Measurements from ENCODE around the gene FKBP15. TPM values are rescaled to one million over a fixed set of nuclear protein-coding genes. Genes with fewer than 3 reads are reported as not detected.

The FKBP15 gene
- total and polyA plus RNA-seq, 2 of the 13 experiments (the other 11 are each of a cell fraction or from before 2014, with no cell fraction given): 12.3 to 18.6 TPM

DNA sequence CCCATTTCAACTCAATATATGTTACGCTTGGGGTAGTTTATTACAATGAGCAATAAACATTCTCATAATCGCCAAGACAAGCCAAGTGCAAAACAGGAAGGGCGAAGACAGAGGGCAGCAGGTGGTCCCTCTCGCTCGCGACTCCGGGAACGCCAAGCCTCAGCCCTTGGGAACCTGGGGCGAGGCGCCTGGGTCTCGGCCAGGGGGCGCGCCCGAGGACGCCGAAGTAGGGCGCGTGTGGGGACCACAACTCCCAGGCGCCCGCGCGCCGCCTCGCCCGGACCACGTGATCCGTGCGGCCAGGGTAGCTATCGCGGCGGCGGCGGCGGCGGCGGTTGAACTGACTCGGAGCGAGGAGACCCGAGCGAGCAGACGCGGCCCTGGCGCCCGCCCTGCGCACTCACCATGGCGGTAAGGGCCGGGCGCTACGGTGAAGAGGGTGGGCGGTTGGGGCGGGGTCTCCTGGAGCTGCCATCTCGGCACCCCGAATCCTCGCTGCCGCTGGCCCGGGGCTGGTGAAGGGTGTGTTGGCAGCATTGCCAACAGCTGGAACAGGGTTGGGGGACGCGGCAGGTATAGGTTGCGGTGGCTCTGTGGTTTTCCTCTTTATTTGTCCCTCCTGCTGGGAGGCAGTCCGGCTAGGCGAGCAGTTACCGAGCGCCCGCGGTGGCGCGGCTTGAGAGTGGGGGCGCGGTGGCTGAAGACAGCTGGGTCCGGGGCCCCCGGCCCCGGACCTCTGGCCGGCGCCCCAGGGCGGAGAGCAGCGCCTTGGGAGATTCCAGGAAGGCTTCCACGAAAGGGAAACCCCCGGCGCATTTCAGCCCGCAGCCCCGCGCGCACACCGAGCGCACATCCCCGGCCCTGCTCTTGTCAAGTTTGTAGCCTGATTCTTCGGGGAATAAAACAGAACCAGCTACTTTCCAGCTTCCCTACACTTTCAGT lies 70.1 kb downstream of the FKBP15 start, which contains the start of gene SLC31A2 (continued):
- TF ChIP-seq ZNF350 (CRISPR knock-in tag; IDR thresholded peaks at IDR 0.05; ENCODE audit: borderline replicate concordance, low read depth) (peak; percentile 56; the same call in 1 of the 2 replicates), SNAPC2 (CRISPR knock-in tag; IDR thresholded peaks at IDR 0.05) (peak; percentile 18; the same call in 1 of the 2 replicates), TBX2 (CRISPR knock-in tag; IDR thresholded peaks at IDR 0.05; ENCODE audit: borderline replicate concordance) (peak; percentile 26; the same call in 1 of the 2 replicates), ZNF432 (CRISPR knock-in tag; IDR thresholded peaks at IDR 0.05; ENCODE audit: borderline replicate concordance) (no peak), NFATC3 (CRISPR knock-in tag; IDR thresholded peaks at IDR 0.05) (no peak), HNRNPLL (IDR thresholded peaks at IDR 0.05; ENCODE audit: low read depth, low read length, poor library complexity, severe bottlenecking) (peak; percentile 86), ZNF75D (CRISPR knock-in tag; IDR thresholded peaks at IDR 0.05; ENCODE audit: borderline replicate concordance) (no peak), RFX1 (IDR thresholded peaks at IDR 0.05) (no peak), TAF15 (IDR thresholded peaks at IDR 0.05; ENCODE audit: low read depth, low read length, poor library complexity, severe bottlenecking) (no peak), SSRP1 (CRISPR knock-in tag; IDR thresholded peaks at IDR 0.05) (no peak), SP4 (CRISPR knock-in tag; IDR thresholded peaks at IDR 0.05) (peak; percentile 59), FOSL1 (CRISPR knock-in tag; IDR thresholded peaks at IDR 0.05; ENCODE audit: borderline replicate concordance) (no peak), KDM2A (CRISPR knock-in tag; IDR thresholded peaks at IDR 0.05; ENCODE audit: borderline replicate concordance, low read depth) (peak; percentile 83), ZNF652 (CRISPR knock-in tag; IDR thresholded peaks at IDR 0.05; ENCODE audit: borderline replicate concordance, low read depth) (no peak), JARID2 (CRISPR knock-in tag; IDR thresholded peaks at IDR 0.05; ENCODE audit: insufficient replicate concordance) (no peak), SMARCC2 (IDR thresholded peaks at IDR 0.05) (no peak), ZNF768 (CRISPR knock-in tag; IDR thresholded peaks at IDR 0.05) (no peak), RBM22 (optimal IDR thresholded peaks at IDR 0.05; ENCODE audit: low read length) (no peak), PHF8 (CRISPR knock-in tag; IDR thresholded peaks at IDR 0.05) (peak; percentile 74), STAG1 (CRISPR knock-in tag; IDR thresholded peaks at IDR 0.05) (peak; percentile 17), CENPT (CRISPR knock-in tag; IDR thresholded peaks at IDR 0.05; ENCODE audit: low read depth) (no peak), FLYWCH1 (CRISPR knock-in tag; IDR thresholded peaks at IDR 0.05) (peak; percentile 78; the same call in 1 of the 2 replicates), TP53 (CRISPR knock-in tag; conservative IDR thresholded peaks at IDR 0.05) (0 out of 2 replicates have a peak, but pooled peaks have one; percentile 45), IKZF1 (IDR thresholded peaks at IDR 0.05) (no peak), ZNF296 (CRISPR knock-in tag; conservative IDR thresholded peaks at IDR 0.05) (no peak)
- TF ChIP-seq, protein P1, sequence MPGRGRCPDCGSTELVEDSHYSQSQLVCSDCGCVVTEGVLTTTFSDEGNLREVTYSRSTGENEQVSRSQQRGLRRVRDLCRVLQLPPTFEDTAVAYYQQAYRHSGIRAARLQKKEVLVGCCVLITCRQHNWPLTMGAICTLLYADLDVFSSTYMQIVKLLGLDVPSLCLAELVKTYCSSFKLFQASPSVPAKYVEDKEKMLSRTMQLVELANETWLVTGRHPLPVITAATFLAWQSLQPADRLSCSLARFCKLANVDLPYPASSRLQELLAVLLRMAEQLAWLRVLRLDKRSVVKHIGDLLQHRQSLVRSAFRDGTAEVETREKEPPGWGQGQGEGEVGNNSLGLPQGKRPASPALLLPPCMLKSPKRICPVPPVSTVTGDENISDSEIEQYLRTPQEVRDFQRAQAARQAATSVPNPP (CRISPR knock-in tag; IDR thresholded peaks at IDR 0.05): 0 out of 2 replicates have a peak, but pooled peaks have one; percentile 16
- TF ChIP-seq, protein P2, sequence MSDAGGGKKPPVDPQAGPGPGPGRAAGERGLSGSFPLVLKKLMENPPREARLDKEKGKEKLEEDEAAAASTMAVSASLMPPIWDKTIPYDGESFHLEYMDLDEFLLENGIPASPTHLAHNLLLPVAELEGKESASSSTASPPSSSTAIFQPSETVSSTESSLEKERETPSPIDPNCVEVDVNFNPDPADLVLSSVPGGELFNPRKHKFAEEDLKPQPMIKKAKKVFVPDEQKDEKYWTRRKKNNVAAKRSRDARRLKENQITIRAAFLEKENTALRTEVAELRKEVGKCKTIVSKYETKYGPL (CRISPR knock-in tag; IDR thresholded peaks at IDR 0.05): 0 out of 2 replicates have a peak, but pooled peaks have one; percentile 40
- TF ChIP-seq, protein P3, sequence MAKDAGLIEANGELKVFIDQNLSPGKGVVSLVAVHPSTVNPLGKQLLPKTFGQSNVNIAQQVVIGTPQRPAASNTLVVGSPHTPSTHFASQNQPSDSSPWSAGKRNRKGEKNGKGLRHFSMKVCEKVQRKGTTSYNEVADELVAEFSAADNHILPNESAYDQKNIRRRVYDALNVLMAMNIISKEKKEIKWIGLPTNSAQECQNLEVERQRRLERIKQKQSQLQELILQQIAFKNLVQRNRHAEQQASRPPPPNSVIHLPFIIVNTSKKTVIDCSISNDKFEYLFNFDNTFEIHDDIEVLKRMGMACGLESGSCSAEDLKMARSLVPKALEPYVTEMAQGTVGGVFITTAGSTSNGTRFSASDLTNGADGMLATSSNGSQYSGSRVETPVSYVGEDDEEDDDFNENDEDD (CRISPR knock-in tag; IDR thresholded peaks at IDR 0.05; ENCODE audit: borderline replicate concordance): peak; percentile 36; the same call in 1 of the 2 replicates

Data from HepG2 (cell line).